Activated CD4-positive, alpha-beta T cell treated with anti-CD3 and anti-CD28 coated beads for 24 hours (primary cell): ENCODE results near the gene MCC.

Source experiments
- DNase-seq, 2 donors: peaks; one replicate each; pipeline ENCODE4 v3.0.0-alpha.2; 2020; ENCODE audit warnings: low read depth in 2 of 2

Gene MCC

GRCh38 chr5:113223315-113223714, 264.9 kb downstream of the MCC start:
- DNase-seq: no peak

GRCh38 chr5:113221294-113222176, 266.7 kb downstream of the MCC start:
- no peak for DNase-seq

GRCh38 chr5:113219695-113220094, 268.6 kb downstream of the MCC start:
- no peak for DNase-seq

DNA sequence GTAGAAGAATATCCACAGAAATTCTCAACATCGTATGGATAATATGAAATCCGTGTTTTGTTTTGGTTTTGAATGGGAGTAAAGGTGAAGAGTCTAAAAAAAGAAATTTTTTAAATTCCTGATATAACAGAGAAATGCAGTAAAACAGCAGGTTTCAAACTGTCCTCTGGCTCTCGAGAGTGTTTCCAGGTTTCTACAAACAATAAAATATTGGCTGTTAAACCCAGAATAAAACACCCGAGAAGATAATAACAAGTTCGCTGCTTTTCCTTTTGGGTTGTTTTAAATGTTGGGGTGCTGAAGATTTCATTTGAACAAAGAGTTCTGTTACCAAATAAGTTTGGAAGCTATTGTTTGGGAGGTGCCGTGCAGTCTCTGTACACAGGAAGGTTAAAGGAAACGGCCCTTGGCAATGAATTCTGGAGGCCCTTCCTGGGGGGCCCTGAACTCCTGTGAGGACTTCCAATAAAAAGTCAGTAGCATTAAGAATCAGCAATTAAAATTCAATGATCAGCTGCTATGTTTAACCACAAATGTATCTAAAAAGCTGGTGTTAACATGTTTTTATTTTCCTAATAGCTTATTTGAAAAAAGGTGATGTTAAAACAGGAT, 269.2 kb downstream of the MCC start:
- DNase-seq: no peak

GRCh38 chr5:113218200-113218599, 270.1 kb downstream of the MCC start:
- no peak for DNase-seq

- no peak for DNase-seq
Observed at GRCh38 chr5:113217619-113218184, 270.6 kb downstream of the MCC start.

DNA sequence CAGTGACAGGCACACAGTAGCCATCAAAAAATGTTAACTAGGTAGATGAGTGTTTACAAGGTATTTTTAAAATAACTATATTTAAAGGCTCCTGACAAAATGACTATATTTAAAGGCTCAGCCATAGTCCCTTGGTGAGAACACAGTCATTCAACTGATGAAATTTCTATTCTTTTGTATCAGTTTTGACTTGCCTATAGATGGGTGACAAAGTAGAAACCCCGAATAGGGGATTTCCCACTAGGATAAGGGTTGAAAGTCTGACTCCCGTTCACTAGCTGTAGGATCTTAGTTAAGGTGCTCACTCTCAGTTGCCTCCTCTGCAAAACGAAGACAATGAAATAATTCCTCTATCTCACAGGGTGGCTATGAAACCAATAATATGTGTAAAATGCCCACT, 271.7 kb downstream of the MCC start:
- no peak for DNase-seq

- no peak for DNase-seq
Observed at GRCh38 chr5:113215401-113216060, 272.7 kb downstream of the MCC start.

DNA sequence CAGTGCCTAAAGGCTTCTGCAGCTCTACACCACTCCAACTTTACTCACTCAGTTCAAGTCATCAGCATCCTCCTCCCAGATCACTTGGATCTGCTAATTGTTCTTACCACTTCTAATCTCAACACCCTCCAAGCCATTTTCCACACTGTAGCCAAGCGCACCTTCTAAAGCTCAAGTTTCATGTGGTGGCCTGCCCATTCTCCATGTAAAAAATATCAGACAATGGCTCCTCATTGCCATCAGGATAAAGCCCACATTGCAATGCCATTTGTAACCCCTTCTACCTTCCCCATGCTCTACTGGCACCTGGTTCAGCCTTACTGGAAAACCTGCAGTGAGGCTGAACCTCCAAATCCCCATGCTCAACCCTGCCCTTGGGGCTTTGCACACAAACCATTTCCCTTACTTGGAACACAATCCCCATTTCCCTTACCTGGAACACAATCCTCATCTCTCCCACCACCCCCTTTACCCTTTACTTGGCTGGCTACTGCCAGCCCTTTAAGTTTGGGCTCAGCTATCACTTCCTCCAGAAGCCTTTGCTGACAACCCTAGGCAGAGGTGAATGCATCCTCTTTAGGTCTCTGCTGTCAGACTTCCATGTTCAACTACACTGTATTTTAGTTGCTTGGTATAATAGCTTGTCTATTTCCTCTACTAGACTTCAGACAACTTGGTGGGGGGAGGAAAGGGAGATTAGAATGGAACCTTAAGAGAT, 273.5 kb downstream of the MCC start:
- DNase-seq: no peak

- no peak for DNase-seq
Observed at GRCh38 chr5:113213551-113214425, 274.5 kb downstream of the MCC start.

DNA sequence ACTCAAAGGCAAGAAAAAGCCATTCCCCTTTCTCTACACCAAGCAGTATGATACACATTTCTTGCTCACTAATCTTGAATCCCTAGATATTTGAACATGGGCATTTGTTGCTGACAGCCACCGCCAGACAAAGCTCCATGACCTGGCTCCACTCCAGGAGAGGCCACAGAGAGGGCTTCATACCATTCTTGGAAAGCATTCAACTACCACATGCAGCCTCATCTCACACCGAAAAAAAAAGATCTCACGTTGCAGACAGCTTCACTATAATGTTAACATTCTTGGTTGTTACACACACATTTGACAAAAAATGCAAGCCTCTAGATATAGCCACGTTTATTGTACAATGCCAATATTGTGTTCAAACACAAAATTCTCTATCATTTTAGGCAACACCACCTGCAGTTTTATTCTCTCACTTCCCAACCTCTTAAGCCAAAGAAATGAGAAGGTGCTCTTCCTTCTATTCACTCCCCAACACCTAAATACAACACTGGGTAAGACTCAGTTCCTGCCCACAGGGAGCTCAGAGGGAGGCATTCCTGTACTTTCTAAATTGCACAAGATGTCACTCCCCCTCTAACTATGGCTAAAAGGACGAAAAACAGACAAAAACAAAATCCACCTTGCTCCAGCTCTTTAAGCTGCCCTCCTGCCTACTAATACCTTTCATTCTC, 275.9 kb downstream of the MCC start:
- no peak for DNase-seq

- no peak for DNase-seq
Observed at GRCh38 chr5:113209498-113209897, 278.8 kb downstream of the MCC start.

DNA sequence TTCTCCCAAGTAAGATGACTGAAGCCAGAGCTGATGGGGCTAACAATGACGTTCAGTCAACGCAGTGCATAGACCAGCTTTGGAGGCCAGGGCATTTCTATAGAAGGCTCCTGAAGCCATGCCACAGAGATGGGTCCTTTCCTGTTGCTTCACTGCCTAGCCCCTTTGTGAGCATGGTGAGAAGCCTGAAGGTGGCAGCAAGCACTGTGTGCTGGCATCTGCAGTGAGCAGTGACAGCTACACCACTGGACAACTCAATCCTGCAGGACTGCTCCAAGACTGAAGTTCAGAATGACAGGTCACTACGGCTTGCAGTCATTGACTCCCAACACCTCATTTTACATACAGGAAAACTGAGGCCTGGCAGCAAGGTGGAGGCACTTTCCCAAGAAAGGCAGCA, 282.4 kb downstream of the MCC start:
- DNase-seq: no peak

GRCh38 chr5:113205323-113205722, 282.9 kb downstream of the MCC start:
- DNase-seq: no peak

DNA sequence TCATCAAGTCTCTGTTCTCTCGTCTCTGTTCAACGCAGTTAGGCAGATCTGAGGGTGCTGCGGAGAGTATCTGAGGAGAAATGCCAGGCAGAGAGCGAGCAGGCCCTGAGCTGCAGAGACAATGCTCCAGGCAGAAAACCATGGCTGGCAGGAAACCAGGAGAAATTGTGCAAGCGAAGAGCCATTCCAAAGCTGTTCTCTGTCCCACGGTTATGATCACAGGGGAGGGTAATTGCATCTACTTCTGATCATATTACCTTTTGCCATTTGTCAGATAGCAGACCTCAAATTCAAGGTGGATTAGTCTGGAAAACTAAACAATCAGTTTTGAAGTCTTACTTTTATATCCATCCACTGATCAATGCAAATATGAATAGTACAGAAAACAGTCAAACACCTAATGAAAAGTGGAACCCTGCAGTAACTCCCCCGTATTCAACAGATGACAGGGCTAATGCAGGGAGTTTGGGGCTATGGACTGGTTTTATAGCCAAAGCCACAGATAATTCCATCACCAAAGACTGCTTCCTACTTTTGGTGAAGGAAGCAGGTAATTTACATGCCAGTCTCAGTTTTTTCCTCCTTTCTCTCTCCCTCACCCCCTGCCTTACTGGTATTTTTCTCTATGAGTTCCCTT, 283.6 kb downstream of the MCC start:
- DNase-seq: no peak

DNA sequence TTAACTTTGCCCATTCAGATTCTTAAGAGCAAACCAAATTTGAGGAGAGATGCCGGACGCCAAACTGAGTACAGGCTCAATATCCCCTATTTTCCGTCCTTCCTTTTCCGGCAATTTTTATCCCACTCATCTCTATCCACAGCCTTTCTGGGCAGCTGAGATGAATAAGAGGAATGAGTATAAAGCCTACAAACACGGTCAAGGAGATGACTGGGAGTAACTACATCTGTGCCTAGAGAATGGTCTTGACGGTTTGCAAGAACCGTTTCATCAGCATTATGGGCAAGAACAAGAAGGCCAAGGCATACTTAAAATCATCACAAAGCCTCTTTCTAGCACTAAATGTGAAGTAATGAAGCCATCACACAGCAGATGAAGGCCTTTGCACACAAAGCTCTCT, 284.3 kb downstream of the MCC start:
- no peak for DNase-seq

DNA sequence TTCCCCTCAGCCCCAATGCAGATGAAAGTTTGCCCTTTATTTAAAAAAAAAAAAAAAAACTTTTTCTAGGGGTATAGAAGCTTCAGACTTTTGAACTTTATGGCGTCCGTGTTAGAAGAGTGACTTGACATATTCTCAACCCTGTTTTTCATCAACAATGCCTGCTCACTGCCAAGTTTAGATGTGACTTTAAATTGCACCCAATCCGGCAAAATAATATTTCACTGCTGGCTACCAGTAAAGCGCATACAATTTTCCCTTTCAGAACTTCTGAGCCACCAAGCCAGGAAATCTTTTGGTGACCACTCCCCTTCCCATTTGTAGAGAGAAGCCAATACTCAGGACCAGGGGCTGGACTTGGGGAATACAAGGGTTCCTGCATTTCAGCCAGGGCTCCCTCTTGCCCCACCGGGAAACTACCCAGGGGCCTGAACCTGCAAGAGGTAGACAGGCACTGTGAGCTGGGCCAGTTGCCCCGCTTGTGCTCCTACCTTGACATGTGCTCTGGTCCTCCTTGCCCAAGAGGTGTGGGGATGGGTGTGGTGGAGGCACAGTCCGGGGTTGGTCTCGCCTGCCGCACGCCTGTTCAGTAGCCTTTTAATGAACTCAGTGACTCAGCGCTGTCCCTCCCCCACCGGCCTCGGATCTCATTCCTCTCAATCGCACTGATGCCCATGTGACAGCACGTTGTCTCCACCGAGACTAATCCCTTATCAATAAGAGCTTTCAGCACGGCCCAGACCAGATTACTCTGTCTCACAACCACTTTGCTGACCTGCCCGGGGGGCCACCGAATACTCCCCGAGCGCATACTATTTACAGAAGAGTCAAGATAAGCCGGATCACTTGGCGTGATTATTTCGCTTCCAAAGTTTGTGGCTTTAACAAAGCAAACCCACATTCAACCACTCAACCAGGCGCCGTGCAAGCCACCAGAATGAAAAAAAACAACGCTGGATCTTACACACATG, 285.2 kb downstream of the MCC start:
- DNase-seq: no peak

GRCh38 chr5:113202287-113202686, 286.0 kb downstream of the MCC start:
- DNase-seq: no peak

DNA sequence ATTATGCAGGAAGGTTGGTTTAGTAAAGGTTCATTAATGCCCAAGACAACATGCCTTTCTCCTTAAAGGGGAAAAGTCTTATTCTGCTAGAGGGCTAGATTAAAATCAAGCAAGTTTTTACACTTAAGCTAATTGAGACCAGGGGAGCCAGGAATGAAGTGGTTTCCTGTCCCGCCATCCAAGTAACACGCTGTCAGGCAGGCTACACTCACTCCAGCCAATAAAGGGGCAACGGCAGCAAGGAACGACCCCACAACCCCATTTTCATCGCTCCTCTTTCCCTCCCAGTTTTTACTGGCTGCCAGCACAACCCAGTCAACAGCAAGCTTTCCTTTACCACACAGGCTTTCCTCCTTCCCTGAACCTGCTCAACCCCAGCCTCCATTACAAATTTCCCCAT, 286.5 kb downstream of the MCC start:
- DNase-seq: no peak
